ENCODE results near the gene RHBDF1. TPM values are rescaled to one million over a fixed set of nuclear protein-coding genes. Genes with fewer than 3 reads are reported as not detected.

Gene RHBDF1
- total and polyA plus RNA-seq, 9 of the 15 experiments (the other 6 are each of a cell fraction or from before 2014, with no cell fraction given), result 1.0 to 8.2 (median 4.2) TPM

- TF ChIP-seq ATF2 (CRISPR knock-in tag; IDR thresholded peaks at IDR 0.05) (0 out of 2 replicates have a peak, but pooled peaks have one; percentile 20), CREM (IDR thresholded peaks at IDR 0.05; ENCODE audit: low read depth) (peak; percentile 79), CCNT2 (IDR thresholded peaks at IDR 0.05; ENCODE audit: borderline replicate concordance, extremely low read depth, insufficient read length, low read depth, low read length) (peak; percentile 63), TAF9B (IDR thresholded peaks at IDR 0.05; ENCODE audit: partially characterized antibody) (peak; percentile 9), MEIS2 (IDR thresholded peaks at IDR 0.05; ENCODE audit: partially characterized antibody) (peak; percentile 56), PCBP1 (IDR thresholded peaks at IDR 0.05; ENCODE audit: low read depth, low read length, poor library complexity, severe bottlenecking) (peak; percentile 19), SRSF1 (IDR thresholded peaks at IDR 0.05; ENCODE audit: low read depth, low read length) (no peak), LCOR (CRISPR knock-in tag; IDR thresholded peaks at IDR 0.05) (0 out of 2 replicates have a peak, but pooled peaks have one; percentile 62), L3MBTL2 (IDR thresholded peaks at IDR 0.05) (peak; percentile 90), MYNN (IDR thresholded peaks at IDR 0.05) (no peak; the same call in 1 of the 2 replicates), MYNN (CRISPR knock-in tag; IDR thresholded peaks at IDR 0.05) (no peak), TEAD1 (CRISPR knock-in tag; IDR thresholded peaks at IDR 0.05) (no peak), BCL6 (CRISPR knock-in tag; IDR thresholded peaks at IDR 0.05) (no peak), THRB (CRISPR knock-in tag; conservative IDR thresholded peaks at IDR 0.05) (no peak), POLR2B (IDR thresholded peaks at IDR 0.05; ENCODE audit: low read depth, partially characterized antibody) (peak; percentile 48), POU5F1 (IDR thresholded peaks at IDR 0.05; ENCODE audit: borderline replicate concordance, low read depth, low read length, partially characterized antibody) (no peak), AFF4 (CRISPR knock-in tag; IDR thresholded peaks at IDR 0.05) (peak; percentile 78)
- TF ChIP-seq, protein P1, sequence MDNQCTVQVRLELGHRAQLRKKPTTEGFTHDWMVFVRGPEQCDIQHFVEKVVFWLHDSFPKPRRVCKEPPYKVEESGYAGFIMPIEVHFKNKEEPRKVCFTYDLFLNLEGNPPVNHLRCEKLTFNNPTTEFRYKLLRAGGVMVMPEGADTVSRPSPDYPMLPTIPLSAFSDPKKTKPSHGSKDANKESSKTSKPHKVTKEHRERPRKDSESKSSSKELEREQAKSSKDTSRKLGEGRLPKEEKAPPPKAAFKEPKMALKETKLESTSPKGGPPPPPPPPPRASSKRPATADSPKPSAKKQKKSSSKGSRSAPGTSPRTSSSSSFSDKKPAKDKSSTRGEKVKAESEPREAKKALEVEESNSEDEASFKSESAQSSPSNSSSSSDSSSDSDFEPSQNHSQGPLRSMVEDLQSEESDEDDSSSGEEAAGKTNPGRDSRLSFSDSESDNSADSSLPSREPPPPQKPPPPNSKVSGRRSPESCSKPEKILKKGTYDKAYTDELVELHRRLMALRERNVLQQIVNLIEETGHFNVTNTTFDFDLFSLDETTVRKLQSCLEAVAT (IDR thresholded peaks at IDR 0.05), result 0 out of 4 replicates have a peak, but pooled peaks of 1 of the 2 experiments have one; percentile 50
Measured at GRCh38 chr16:53346-54236, 18.8 kb downstream of the RHBDF1 start, which contains the start of the genes POLR3K and SNRNP25 (continued).
